ENCODE results near the gene SORCS2. TPM values are rescaled to one million over a fixed set of nuclear protein-coding genes. Genes with fewer than 3 reads are reported as not detected.
"Not testable (repeated sequence)": the region's sequence is repeated elsewhere in the genome, so short reads cannot be mapped to it uniquely, and the experiment has no call there.

The SORCS2 gene
- total RNA-seq, 2 experiments from 2014 or later, result not detected

GRCh38 chr4:7156328-7156727 is 36.0 kb upstream of the SORCS2 start:
- no peaks in the 10 kb centered on the region for H3K36me3 Mint-ChIP-seq
- no peaks in the 10 kb centered on the region for H3K9me3 Mint-ChIP-seq
- H3K4me3 Mint-ChIP-seq, result no peak overlapping the region
- H3K27ac Mint-ChIP-seq, result no peak overlapping the region
- no peaks in the 10 kb centered on the region for H3K4me1 Mint-ChIP-seq
- peaks cover 17% of the 10 kb centered on the region for H3K27me3 Mint-ChIP-seq
- no peak for DNase-seq

GRCh38 chr4:7156761-7157488 is 35.4 kb upstream of the SORCS2 start:
- Mint-ChIP-seq H3K4me1 (no peaks in the 10 kb centered on the region), H3K4me3 (no peak overlapping the region)
- DNase-seq, result no peak

GRCh38 chr4:7157666-7158065 is 34.7 kb upstream of the SORCS2 start:
- H3K27me3 Mint-ChIP-seq, result peaks cover 17% of the 10 kb centered on the region
- H3K9me3 Mint-ChIP-seq, result no peaks in the 10 kb centered on the region
- no peak overlapping the region for H3K27ac Mint-ChIP-seq
- H3K4me1 Mint-ChIP-seq, result no peaks in the 10 kb centered on the region
- H3K36me3 Mint-ChIP-seq, result no peaks in the 10 kb centered on the region
- DNase-seq, result no peak
- no peak overlapping the region for H3K4me3 Mint-ChIP-seq

More at GRCh38 chr4:7156761-7157488, 35.4 kb upstream of the SORCS2 start:
- H3K27ac Mint-ChIP-seq, result no peak overlapping the region
- no peaks in the 10 kb centered on the region for H3K36me3 Mint-ChIP-seq
- H3K27me3 Mint-ChIP-seq, result peaks cover 17% of the 10 kb centered on the region
- no peaks in the 10 kb centered on the region for H3K9me3 Mint-ChIP-seq

- H3K4me1 Mint-ChIP-seq, result no peaks in the 10 kb centered on the region
- no peaks in the 10 kb centered on the region for H3K36me3 Mint-ChIP-seq
- no peak overlapping the region for H3K27ac Mint-ChIP-seq
- no peaks in the 10 kb centered on the region for H3K9me3 Mint-ChIP-seq
- H3K27me3 Mint-ChIP-seq, result peaks cover 17% of the 10 kb centered on the region
- DNase-seq, result no peak
- no peak overlapping the region for H3K4me3 Mint-ChIP-seq
These were observed 34.1 kb upstream of the SORCS2 start for GRCh38 chr4:7158081-7158750.

- DNase-seq, result no peak
- H3K4me1 Mint-ChIP-seq, result no peaks in the 10 kb centered on the region
- no peak overlapping the region for H3K4me3 Mint-ChIP-seq
- H3K36me3 Mint-ChIP-seq, result no peaks in the 10 kb centered on the region
- no peaks in the 10 kb centered on the region for H3K9me3 Mint-ChIP-seq
- H3K27me3 Mint-ChIP-seq, result peaks cover 17% of the 10 kb centered on the region
- H3K27ac Mint-ChIP-seq, result no peak overlapping the region
These were observed 33.3 kb upstream of the SORCS2 start for GRCh38 chr4:7158991-7159390.

- H3K27ac Mint-ChIP-seq, result no peak overlapping the region
- H3K9me3 Mint-ChIP-seq, result no peaks in the 10 kb centered on the region
- no peaks in the 10 kb centered on the region for H3K36me3 Mint-ChIP-seq
- H3K27me3 Mint-ChIP-seq, result peaks cover 17% of the 10 kb centered on the region
- H3K4me3 Mint-ChIP-seq, result no peak overlapping the region
- DNase-seq, result no peak
- no peaks in the 10 kb centered on the region for H3K4me1 Mint-ChIP-seq
These were observed 32.4 kb upstream of the SORCS2 start for GRCh38 chr4:7159923-7160322.

- H3K9me3 Mint-ChIP-seq, result no peaks in the 10 kb centered on the region
- no peak overlapping the region for H3K27ac Mint-ChIP-seq
- H3K27me3 Mint-ChIP-seq, result peaks cover 17% of the 10 kb centered on the region
- H3K4me1 Mint-ChIP-seq, result no peaks in the 10 kb centered on the region
- DNase-seq, result no peak
- H3K36me3 Mint-ChIP-seq, result no peaks in the 10 kb centered on the region
- no peak overlapping the region for H3K4me3 Mint-ChIP-seq
These were observed 31.9 kb upstream of the SORCS2 start for GRCh38 chr4:7160439-7160838.

GRCh38 chr4:7160951-7161440 is 31.3 kb upstream of the SORCS2 start:
- H3K27ac Mint-ChIP-seq, result no peak overlapping the region
- no peak overlapping the region for H3K4me3 Mint-ChIP-seq
- no peak for DNase-seq
- no peaks in the 10 kb centered on the region for H3K9me3 Mint-ChIP-seq
- no peaks in the 10 kb centered on the region for H3K4me1 Mint-ChIP-seq
- H3K36me3 Mint-ChIP-seq, result no peaks in the 10 kb centered on the region
- peaks cover 13% of the 10 kb centered on the region for H3K27me3 Mint-ChIP-seq

- no peaks in the 10 kb centered on the region for H3K9me3 Mint-ChIP-seq
- no peak for DNase-seq
- H3K27ac Mint-ChIP-seq, result no peak overlapping the region
- no peak overlapping the region for H3K4me3 Mint-ChIP-seq
- H3K36me3 Mint-ChIP-seq, result no peaks in the 10 kb centered on the region
- peaks cover 6% of the 10 kb centered on the region for H3K27me3 Mint-ChIP-seq
- no peaks in the 10 kb centered on the region for H3K4me1 Mint-ChIP-seq
These were observed 30.6 kb upstream of the SORCS2 start for GRCh38 chr4:7161721-7162214.

- not testable (repeated sequence) for H3K36me3 Mint-ChIP-seq, H3K9me3 Mint-ChIP-seq, DNase-seq, H3K27ac Mint-ChIP-seq, H3K27me3 Mint-ChIP-seq, H3K4me1 Mint-ChIP-seq, H3K4me3 Mint-ChIP-seq
These were observed 27.1 kb upstream of the SORCS2 start for GRCh38 chr4:7165056-7165873.

- Mint-ChIP-seq H3K36me3 (no peaks in the 10 kb centered on the region), H3K4me3 (no peak overlapping the region), H3K4me1 (no peaks in the 10 kb centered on the region)
These were observed 26.5 kb upstream of the SORCS2 start for GRCh38 chr4:7165874-7166201.

GRCh38 chr4:7166237-7166636 is 26.1 kb upstream of the SORCS2 start:
- no peak for DNase-seq
- Mint-ChIP-seq H3K4me3 (no peak overlapping the region), H3K4me1 (no peaks in the 10 kb centered on the region), H3K27ac (no peak overlapping the region), H3K9me3 (no peaks in the 10 kb centered on the region), H3K27me3 (no peaks in the 10 kb centered on the region), H3K36me3 (no peaks in the 10 kb centered on the region)

More at GRCh38 chr4:7165874-7166201, 26.5 kb upstream of the SORCS2 start:
- Mint-ChIP-seq H3K27me3 (no peaks in the 10 kb centered on the region), H3K9me3 (no peaks in the 10 kb centered on the region), H3K27ac (no peak overlapping the region)
- DNase-seq, result no peak

- H3K4me3 Mint-ChIP-seq, result no peak overlapping the region
- no peaks in the 10 kb centered on the region for H3K36me3 Mint-ChIP-seq
- DNase-seq, result no peak
- H3K27me3 Mint-ChIP-seq, result no peaks in the 10 kb centered on the region
- no peak overlapping the region for H3K27ac Mint-ChIP-seq
- H3K9me3 Mint-ChIP-seq, result no peaks in the 10 kb centered on the region
- H3K4me1 Mint-ChIP-seq, result no peaks in the 10 kb centered on the region
These were observed 25.2 kb upstream of the SORCS2 start for GRCh38 chr4:7166981-7167700.

GRCh38 chr4:7167706-7168105 is 24.6 kb upstream of the SORCS2 start:
- no peak overlapping the region for H3K4me3 Mint-ChIP-seq
- no peak overlapping the region for H3K27ac Mint-ChIP-seq
- no peak for DNase-seq
- no peaks in the 10 kb centered on the region for H3K4me1 Mint-ChIP-seq
- no peaks in the 10 kb centered on the region for H3K27me3 Mint-ChIP-seq
- H3K9me3 Mint-ChIP-seq, result no peaks in the 10 kb centered on the region
- no peaks in the 10 kb centered on the region for H3K36me3 Mint-ChIP-seq

GRCh38 chr4:7168106-7168505 is 24.2 kb upstream of the SORCS2 start:
- Mint-ChIP-seq H3K4me1 (no peaks in the 10 kb centered on the region), H3K4me3 (no peak overlapping the region), H3K36me3 (no peaks in the 10 kb centered on the region), H3K9me3 (no peaks in the 10 kb centered on the region), H3K27me3 (no peaks in the 10 kb centered on the region), H3K27ac (no peak overlapping the region)
- DNase-seq, result no peak

Measured in activated naive CD8-positive, alpha-beta T cell treated with anti-CD3 and anti-CD28 coated beads for 36 hours (primary cell).